GM18502 (cell line): Measurements from ENCODE around the gene FUT1.
"Not testable (repeated sequence)": the region's sequence is repeated elsewhere in the genome, so short reads cannot be mapped to it uniquely, and the experiment has no call there.

Experiments used
- ATAC-seq: cut with Tn5 transposase; IDR thresholded peaks from one replicate; pipeline ENCODE4 v1.9.1; 2021; ENCODE audit warnings: mild to moderate bottlenecking; ENCODE audit not compliant: unreplicated experiment, poor library complexity

Gene FUT1

DNA sequence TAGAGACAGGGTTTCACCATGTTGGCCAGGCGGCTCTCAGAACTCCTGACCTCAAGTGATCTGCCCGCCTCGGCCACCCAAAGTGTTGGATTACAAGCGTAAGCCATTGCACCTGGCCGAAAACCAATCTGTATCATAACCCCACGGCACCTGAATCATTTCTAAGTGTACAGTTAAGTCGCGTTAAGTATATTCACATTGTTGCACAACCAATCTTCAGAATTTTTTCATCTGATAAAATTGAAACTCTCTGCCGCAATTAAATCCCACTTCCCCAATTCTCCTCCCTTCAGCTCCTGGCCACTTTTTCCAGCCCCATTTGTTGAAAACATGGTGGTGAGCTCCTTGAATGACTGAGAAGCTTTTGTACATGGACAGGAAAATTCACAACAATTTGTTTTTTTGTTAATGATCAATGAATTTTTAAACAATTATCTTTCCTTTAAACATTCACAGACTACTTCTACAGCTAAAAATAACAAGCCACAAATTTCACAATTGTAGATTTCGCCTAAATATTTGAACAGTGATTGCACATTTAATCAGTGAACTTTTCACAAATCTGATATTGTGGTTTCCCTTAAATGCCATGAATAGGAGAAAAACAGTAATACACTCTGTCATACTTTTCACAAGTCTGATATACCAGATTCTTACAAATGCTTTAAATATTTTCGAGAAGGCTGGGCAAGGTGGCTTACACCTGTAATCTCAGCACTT, 16.7 kb upstream of the FUT1 start:
- ATAC-seq = no peak

DNA sequence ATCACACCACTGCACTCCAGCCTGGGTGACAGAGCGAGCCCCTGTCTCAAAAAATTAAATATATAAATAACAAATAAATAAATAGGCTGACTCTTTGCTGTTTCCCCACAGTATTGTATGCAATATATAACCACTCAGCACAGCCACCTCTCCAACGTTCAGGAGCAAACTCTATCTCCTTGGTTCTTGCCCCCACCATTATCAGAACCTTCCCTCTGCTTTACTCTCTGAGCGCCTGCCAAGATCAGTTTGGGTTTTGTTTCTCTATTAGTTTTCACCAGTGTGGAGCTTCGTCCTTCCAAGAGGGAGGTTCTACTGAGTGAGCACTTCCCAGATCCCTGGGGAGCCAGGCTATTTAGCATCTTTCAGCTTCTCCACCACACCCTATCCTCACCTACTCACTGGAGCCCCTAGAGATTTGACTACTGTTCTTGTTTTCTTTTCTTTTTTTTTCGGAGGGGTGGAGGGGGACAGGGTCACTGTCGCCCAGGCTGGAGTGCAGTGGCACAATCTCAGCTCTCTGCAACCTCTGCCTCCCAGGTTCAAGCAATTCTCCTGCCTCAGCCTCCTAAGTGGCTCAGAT, 15.8 kb upstream of the FUT1 start:
- not testable (repeated sequence) for ATAC-seq

DNA sequence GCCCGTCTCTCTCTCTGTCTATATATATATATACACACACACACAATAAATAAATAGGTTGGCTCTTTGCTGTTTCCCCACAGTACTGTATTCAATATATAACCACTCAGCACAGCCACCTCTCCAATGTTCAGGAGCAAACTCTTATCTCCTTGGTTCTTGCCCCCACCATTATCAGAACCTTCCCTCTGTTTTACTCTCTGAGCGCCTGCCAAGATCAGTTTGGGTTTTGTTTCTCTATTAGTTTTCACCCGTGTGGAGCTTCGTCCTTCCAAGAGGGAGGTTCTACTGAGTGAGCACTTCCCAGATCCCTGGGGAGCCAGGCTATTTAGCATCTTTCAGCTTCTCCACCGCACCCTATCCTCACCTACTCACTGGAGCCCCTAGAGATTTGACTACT, 13.4 kb upstream of the FUT1 start:
- ATAC-seq = not testable (repeated sequence)

DNA sequence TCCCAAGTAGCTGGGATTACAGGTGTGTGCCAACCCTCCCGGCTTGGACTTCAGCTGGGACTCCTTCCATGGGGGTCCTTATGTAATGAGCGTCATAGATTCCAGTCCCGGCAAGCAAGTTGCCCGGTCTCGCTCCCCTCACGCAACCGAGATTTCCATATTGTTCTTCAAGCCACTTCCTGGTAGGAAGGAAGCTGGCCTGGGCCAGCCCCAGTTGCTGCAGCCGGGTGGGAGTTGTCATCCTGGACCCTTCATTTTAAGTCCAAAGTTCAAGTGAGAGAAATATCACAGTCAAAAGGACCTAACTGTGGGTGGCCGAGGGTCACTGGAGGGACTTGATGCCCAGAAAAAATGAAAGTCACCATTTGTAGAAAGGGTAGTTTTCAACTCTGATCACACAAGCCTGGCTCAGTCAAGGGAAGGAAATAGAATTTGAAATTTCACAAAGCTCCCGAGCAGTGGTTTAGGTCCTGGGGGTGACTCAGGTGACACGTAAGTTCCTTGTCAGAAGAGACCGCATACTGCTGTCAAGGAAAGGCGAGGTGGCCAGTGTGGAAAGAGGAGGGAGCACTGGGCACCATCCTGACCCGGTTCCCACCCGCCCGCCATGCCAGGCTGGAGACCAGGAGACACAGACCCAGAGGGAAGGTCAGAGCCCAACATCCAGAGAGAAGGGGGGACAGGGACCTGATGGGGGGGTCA, 8.2 kb upstream of the FUT1 start:
- ATAC-seq = no peak

DNA sequence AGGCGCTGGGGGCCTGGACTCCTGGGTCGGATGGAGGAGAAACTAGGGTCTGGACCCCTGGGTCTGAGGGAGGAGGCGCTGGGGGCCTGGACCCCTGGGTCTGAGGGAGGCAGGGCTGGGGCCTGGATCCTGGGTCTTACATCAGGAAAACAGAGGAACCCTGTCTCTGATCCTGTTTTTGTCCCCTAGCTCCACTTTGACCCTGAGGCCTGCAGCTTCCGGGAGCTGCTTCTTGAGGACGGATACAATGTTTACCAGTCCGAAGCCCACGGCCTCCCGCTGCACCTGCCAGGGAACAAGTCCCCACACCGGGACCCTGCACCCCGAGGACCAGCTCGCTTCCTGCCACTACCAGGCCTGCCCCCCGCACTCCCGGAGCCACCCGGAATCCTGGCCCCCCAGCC, 5.3 kb upstream of the FUT1 start:
- ATAC-seq = no peak

DNA sequence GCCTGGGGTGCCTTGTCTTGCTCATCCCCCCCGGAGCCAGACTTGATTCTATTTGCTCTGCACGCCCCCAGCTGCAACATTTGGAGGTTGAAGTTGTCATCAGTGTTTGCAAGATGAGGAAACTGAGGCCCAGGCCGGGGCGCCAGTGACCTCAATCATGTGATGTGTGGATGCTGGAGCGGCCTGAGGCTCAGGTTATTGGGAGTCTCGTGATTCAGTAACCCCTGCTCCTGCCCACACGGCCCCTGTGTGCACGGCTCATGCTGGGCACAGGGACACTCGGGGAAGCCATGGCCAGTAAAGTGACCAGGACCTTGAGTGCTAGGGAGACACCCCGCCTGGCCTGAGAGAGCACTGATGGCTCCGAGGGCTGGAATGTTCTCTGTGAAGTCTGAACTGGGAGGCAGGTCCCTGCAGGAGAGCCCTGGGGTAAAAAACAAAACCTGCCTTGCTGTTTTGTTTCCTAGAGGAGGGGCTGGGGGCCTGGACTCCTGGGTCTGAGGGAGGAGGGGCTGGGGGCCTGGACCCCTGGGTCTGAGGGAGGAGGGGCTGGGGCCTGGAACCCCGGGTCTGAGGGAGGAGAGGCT, 4.7 kb upstream of the FUT1 start:
- no peak for ATAC-seq

DNA sequence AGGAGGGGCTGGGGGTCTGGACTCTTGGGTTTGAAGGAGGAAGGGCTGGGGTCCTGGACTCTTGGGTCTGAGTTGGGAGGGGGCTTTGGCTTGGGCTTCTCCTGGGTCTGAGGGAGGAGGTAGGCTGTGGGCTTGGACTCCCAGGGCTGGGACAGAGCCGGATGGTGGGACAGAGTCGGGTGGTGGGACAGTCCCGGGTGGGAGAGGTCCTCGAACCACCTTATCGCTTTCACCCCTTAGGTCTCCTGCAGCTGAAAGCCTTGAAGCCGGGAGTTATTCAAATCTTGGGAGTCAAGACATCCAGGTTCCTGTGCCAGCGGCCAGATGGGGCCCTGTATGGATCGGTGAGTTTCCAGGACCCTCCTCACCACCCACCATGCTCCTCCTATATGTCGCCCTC, 4.2 kb upstream of the FUT1 start:
- no peak for ATAC-seq

DNA sequence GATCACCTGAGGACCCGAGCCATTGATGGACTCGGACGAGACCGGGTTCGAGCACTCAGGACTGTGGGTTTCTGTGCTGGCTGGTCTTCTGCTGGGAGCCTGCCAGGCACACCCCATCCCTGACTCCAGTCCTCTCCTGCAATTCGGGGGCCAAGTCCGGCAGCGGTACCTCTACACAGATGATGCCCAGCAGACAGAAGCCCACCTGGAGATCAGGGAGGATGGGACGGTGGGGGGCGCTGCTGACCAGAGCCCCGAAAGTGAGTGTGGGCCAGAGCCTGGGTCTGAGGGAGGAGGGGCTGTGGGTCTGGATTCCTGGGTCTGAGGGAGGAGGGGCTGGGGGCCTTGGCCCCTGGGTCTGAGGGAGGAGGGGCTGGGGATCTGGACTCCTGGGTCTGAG, 3.8 kb upstream of the FUT1 start:
- ATAC-seq = no peak

DNA sequence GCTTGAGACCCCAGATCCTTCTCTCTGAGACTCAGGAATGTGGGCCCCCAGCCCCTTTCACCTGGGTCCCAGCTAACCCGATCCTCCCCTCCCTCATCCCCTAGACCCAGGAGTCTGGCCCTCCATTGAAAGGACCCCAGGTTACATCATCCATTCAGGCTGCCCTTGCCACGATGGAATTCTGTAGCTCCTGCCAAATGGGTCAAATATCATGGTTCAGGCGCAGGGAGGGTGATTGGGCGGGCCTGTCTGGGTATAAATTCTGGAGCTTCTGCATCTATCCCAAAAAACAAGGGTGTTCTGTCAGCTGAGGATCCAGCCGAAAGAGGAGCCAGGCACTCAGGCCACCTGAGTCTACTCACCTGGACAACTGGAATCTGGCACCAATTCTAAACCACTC, 3.3 kb upstream of the FUT1 start:
- ATAC-seq = no peak

DNA sequence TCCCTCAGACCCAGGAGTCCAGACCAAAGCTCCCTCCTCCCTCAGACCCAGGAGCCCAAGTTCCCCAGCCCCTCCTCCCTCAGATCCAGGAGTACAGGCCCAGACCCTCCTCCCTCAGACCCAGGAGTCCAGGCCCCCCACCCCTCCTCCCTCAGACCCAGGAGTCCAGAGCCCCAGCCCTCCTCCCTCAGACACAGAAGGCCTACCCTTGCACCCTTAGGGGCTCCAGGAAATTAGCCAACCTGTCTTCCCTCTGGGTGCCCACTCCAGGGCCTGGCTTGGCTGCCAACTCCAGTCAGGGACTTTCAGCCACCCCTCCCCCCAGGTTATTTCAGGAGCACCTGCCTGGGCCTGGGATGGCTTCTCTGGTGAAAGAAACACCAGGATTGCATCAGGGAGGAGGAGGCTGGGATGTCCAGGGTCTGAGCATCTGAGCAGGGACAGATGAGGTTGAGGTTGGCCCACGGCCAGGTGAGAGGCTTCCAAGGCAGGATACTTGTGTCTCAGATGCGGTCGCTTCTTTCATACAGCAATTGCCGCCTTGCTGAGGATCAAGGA, 2.7 kb upstream of the FUT1 start, which contains the start of gene FGF21:
Gene FGF21 (plus strand): TSS at position 441 of the 558 bp plus-strand sequence. CDS start 713 bp downstream, outside the sequence.
- ATAC-seq = no peak

DNA sequence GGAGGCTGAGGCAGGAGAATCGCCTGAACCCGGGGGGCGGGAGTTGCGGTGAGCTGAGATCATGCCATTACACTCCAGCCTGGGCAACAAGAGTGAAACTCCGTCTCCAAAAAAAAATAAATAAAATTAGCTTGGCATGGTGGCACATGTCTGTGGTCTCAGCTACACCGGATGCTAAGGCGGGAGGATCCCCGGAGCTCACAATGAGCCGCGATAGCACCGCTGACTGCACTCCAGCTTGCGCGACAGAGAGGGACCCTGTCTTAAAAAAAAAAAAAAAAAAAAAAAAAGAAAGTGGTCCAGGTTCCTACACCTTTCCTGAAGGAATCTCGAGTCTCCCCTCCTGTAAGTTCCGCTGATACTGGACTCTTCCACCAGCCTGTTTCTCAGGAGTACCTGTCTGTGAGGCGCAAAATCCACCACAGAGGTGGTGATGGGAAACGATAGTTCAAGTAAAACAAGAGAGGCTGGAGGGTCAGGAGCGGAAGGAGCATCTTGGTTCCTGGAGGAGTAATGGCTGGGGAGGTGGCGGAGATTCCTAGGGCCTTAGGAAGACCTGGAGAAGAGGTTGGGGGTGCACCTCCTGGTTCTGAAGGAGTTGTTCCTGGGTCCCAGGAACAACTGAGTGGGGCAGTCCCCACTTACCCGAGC, 471 bp downstream of the FUT1 start:
- ATAC-seq = no peak

DNA sequence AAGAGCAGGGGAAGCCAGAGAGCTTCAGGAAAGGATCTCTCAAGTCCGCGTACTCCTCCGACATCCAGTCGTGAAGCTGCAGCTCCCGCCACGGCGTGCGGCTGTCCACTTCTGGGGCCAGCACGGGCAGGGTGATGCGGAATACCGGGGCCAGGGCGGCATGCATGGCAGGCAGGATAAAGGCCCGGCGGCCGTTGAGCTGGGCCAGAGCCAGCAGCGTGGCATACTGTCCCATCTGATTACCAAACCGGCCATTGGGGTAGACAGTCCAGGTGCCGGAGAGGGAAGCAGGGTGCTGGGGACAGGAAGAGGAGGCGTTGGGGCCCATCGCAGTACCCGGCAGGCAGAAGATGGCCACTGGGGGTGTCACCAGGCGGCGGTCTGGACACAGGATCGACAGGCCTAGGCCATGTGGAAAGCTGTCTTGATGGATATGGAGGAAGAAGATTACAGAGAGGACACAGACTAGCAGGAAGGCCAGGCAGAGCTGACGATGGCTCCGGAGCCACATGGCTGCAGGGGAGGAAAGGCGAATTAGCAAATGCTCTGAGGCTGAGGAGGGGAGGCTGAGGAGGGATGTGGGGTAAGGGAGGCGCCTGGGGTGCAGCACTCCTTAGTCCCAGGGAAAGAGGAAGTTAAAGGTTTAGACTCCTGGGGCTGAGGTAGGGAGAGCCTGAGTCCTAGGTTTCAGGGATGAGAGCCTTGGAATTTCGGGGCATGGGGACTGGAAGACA, 1.5 kb downstream of the FUT1 start:
- no peak for ATAC-seq

DNA sequence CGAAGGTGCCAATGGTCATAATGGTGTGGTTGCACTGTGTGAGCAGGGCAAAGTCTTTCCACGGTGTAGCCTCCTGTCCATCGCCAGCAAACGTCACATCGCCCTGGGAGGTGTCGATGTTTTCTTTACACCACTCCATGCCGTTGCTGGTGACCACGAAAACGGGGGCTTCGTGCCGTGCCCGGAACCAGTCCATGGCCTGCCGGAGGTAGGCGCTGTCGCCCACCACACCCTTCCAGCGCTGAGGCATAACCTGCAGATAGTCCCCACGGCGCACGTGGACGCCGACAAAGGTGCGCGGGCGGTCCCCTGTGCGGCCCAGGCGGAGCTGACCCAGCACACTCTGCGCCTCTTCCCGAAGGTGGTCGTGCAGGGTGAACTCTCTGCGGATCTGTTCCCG, 2.1 kb downstream of the FUT1 start:
- ATAC-seq = no peak

DNA sequence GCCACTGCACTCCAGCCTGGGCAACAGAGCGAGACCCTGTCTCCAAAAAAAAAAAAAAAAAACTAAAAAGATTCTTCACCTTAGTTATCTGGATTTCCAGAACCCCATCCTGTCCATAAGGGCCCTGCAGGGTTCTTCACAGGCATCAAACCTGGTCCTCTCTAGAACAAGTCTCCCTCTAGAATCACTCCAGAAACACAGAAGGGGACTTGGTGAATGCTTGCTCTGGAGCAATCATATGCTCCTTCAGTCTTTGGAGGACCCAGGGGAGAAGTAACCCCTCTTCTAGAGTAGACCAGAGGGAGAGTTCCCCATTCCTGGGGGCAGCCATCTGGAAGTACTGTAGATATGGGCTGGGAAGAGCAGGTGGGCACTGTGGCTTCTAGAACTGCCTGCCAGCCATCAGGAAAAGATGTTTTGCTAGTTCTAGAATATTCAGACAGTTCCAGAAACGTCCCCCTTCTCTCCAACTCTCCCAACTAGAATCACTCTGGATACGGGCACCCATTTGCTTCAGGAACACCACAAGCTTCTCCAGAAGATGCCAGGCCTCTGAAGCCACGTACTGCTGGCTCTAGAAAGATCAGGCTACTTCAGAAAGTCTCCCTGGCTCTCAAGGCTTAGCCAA, 2.8 kb downstream of the FUT1 start:
- no peak for ATAC-seq

DNA sequence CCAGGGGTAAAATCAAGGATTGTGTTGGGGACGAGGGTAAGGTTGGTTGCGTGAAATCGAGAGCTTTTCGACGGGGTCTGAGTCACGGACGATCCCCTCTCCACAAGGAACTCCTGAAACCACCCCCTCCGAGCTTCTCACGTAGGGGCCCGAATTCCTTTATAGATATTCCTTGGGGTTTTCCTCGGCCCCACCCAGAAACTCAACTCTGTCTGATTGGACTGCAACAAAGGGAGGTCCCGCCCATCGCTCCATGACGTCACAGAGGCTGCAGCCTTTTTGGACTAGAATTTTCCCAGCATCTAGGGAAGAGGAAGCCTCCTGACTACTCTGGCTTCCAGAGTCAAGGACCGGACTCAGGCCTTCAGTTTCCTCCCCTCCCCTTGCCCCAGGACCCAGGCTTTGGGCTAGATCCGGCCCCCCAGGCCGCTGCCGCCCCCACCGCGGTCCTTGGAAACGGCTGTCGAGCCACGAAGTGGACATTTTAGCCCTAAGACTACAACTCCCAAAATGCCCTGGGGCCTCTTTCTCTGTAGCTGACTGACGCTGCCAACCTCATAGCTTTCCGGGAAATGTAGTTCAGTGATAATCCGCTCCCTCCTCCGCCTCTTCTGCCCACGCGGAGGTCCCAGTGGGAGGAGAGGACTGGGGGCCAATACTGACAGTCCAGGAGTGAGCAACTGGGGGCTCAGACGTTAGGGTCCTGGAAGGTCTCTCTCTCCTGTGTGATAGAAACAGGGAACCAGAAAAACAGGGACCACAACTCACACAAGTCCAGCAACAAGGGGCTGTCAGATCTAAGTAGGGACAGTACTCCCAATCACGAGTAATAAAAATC, 5.5 kb downstream of the FUT1 start, which contains the start of gene IZUMO1:
Gene IZUMO1 (minus strand): TSS at position 172 of the 838 bp plus-strand sequence. CDS start 1,050 bp downstream, outside the sequence.
- ATAC-seq = no peak

DNA sequence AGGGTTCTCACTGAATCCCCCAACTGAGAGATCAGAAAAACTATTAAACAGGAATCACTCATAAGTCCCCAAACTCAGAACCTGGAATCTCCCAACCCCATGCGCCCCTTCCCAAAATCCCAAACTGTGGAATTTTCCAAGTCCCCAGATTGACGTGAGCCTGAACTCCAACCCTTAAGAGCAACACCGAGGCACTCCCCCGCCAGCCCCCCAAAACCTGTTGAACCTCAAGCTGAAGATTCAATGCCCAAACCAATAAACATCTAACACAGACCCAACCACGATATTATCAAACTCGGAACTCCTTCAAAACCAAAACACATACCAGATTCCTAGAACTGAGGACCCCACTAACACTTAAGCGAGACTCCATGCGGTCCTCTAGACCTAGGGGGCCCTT, 6.3 kb downstream of the FUT1 start:
- ATAC-seq = no peak

DNA sequence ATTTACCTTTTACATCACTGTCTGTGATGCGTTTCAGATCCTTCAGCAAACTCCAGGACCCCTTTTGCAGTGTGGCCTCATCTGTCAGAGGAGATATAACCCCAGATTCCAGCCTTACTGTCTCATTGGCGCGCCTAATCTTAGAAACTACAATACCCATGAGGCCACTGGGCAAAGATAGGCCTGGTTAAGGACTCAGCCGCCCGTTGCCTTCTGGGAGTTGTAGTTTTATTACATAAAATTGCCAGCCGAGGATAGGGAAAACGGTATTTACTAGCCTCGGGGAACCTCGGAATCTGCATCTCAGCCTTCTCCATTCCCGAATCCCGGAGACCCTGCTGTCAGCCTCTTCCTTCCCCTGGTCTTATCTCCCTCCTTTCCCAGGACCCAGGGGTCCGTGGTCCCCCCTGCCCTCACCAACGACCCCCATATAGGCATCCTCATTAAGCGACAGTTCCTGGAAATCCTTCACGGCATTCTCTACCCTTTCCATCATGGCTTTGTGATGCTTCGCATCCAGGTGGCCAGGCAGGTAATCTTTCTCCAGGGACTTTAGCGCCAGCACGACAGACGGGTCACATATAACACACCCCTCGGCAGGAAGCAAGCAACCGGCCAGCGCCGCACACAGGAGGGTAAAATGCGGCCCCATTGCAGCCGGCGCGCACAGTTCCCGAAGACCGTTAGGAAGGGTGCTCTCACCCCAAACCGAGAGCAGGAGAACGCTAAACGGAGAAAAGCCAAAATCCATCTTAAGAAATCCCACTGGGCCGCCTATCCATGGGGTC, 7.0 kb downstream of the FUT1 start:
- no peak for ATAC-seq

DNA sequence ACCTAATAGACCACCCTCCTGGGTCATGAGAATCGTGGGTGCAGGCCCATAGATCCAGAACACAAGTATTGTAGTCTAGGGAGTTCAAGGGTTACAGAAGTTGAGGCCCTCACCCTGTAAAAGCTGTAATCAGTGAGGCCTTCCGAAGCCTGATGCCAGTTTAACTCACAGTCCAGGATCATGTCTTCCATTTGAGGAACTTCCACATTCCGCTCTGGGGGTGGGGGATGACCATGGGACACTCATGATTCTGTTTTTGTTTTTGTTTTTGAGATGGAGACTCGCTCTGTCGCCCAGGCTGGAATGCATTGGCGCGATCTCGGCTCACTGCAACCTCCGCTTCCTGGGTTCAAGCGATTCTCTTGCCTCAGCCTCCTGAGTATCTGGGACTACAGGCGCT, 10.3 kb downstream of the FUT1 start:
- no peak for ATAC-seq
